Type B pancreatic cell (in vitro differentiated cells): Measurements from ENCODE around the gene PLCB1. TPM values are rescaled to one million over a fixed set of nuclear protein-coding genes. Genes with fewer than 3 reads are reported as not detected.

Experiments
- DNase-seq: peaks from one replicate; pipeline ENCODE4 v3.0.0; 2021; ENCODE audit warnings: mixed read lengths; ENCODE audit not compliant: unreplicated experiment; ENCODE audit errors: extremely low spot score
- H3K27ac Mint-ChIP-seq: 2 replicates; pipeline ENCODE4 v1.8.0; 2021; ENCODE audit warnings: mild to moderate bottlenecking, mixed read lengths
- H3K27me3 Mint-ChIP-seq: 2 replicates; pipeline ENCODE4 v1.8.0; 2021; ENCODE audit warnings: mixed read lengths
- H3K36me3 Mint-ChIP-seq: 2 replicates; pipeline ENCODE4 v1.8.0; 2021; ENCODE audit warnings: mixed read lengths
- H3K4me1 Mint-ChIP-seq: one replicate; pipeline ENCODE4 v1.8.0; 2021; ENCODE audit warnings: mixed read lengths; ENCODE audit not compliant: unreplicated experiment
- H3K4me3 Mint-ChIP-seq: 2 replicates; pipeline ENCODE4 v1.8.0; 2021; ENCODE audit warnings: mild to moderate bottlenecking, mixed read lengths
- H3K9me3 Mint-ChIP-seq: 2 replicates; pipeline ENCODE4 v1.8.0; 2021; ENCODE audit warnings: mixed read lengths
- total RNA-seq: library from RNA; stranded (reverse); gene quantifications from 2 replicates; pipeline ENCODE4 v1.2.1, GENCODE V29; 2021; ENCODE audit warnings: low replicate concordance
- TF ChIP-seq, protein P1 (sequence below): fragments of 200-600 bp; sonication (generic); conservative IDR thresholded peaks from 2 replicates; pipeline ENCODE4 v1.5.0; 2021; ENCODE audit warnings: antibody characterized with exemption, mild to moderate bottlenecking

Gene PLCB1
- total RNA-seq, 1 donor from 2014 or later, result 17.9 TPM

DNA sequence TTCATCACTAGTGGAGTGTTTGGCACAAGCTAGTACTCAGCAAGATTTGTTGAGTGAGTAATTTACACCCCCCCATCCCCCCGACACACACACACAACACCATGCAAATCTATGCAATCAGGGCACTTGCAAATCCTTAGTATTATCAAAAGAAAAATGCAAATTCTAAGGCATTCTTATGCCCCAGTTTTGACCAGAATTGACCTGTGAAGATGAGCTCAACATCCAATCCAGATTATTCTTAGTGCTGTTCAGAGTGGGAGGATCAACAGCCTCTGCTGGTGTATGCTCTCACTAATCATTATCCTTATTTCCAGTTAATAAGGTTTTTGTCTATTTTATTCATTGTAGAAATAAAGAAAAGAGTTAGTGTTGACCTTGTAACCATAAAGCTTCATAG, 185.4 kb downstream of the PLCB1 start:
- no peaks in the 10 kb centered on the region for H3K9me3 Mint-ChIP-seq

DNA sequence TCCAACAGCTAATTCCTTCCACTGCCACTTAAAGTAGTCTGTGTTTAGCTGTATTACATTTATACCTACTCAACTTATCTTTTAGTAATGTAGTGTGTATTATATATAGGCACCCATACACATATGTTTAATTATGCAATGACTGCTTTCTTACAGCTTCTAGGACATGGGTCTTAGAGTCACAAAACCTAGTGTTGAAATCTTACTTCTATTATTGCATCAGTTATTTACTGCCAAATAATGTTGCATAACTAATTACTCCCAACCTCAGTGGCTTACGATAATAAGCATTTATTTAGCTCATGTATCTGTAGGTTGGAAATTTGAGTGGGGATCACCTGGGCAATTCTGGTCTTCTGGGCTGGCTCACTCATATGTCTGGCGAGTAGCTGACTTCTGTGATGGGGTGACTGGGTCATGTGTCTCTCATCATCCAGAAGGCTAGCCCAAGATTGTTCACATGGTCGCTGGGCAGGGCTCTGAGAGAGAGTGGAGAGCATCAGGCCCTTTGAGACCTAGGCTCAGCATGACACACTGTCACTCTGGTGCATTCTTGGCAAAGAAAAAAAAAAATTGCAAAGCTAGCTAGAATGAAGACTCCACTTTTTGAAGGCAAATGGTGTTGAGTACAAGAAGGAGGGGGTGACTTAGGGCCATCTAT, 187.0 kb downstream of the PLCB1 start:
- no peaks in the 10 kb centered on the region for H3K9me3 Mint-ChIP-seq
- H3K27ac Mint-ChIP-seq, result no peak overlapping the region
- H3K4me3 Mint-ChIP-seq, result no peak overlapping the region
- H3K27me3 Mint-ChIP-seq, result no peaks in the 10 kb centered on the region
- DNase-seq, result no peak
- no peaks in the 10 kb centered on the region for H3K36me3 Mint-ChIP-seq
- TF ChIP-seq, protein P1, sequence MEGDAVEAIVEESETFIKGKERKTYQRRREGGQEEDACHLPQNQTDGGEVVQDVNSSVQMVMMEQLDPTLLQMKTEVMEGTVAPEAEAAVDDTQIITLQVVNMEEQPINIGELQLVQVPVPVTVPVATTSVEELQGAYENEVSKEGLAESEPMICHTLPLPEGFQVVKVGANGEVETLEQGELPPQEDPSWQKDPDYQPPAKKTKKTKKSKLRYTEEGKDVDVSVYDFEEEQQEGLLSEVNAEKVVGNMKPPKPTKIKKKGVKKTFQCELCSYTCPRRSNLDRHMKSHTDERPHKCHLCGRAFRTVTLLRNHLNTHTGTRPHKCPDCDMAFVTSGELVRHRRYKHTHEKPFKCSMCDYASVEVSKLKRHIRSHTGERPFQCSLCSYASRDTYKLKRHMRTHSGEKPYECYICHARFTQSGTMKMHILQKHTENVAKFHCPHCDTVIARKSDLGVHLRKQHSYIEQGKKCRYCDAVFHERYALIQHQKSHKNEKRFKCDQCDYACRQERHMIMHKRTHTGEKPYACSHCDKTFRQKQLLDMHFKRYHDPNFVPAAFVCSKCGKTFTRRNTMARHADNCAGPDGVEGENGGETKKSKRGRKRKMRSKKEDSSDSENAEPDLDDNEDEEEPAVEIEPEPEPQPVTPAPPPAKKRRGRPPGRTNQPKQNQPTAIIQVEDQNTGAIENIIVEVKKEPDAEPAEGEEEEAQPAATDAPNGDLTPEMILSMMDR, result no peak
- peaks cover 12% of the 10 kb centered on the region for H3K4me1 Mint-ChIP-seq

More for the DNA sequence above, 185.4 kb downstream of the PLCB1 start:
- TF ChIP-seq, protein P1, result no peak
- no peak overlapping the region for H3K27ac Mint-ChIP-seq
- H3K27me3 Mint-ChIP-seq, result no peaks in the 10 kb centered on the region
- H3K4me3 Mint-ChIP-seq, result no peak overlapping the region
- H3K4me1 Mint-ChIP-seq, result peaks cover 3% of the 10 kb centered on the region
- H3K36me3 Mint-ChIP-seq, result no peaks in the 10 kb centered on the region
- no peak for DNase-seq

DNA sequence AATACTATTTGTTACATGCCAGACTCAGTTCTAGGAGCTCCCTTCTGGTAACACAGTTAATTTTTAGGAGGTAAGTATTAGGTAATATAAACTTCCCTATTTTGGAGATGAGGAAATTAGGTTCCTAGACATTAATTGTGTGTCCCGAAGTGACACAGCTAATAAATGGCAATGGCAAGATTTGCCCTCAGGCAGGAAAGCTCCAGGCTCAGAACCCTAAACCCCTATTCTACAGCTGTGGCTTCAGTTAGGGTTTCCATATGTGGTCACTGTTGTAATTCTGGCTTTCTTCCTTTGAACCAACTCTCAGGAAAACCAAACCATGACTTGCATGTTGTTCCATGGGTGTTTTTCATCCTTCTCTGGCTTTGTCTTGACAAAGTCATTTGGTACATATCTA, 188.2 kb downstream of the PLCB1 start:
- Mint-ChIP-seq H3K9me3 (no peaks in the 10 kb centered on the region), H3K27ac (no peak overlapping the region), H3K27me3 (no peaks in the 10 kb centered on the region), H3K36me3 (no peaks in the 10 kb centered on the region), H3K4me1 (peaks cover 12% of the 10 kb centered on the region), H3K4me3 (no peak overlapping the region)
- TF ChIP-seq, protein P1, result no peak
- no peak for DNase-seq

DNA sequence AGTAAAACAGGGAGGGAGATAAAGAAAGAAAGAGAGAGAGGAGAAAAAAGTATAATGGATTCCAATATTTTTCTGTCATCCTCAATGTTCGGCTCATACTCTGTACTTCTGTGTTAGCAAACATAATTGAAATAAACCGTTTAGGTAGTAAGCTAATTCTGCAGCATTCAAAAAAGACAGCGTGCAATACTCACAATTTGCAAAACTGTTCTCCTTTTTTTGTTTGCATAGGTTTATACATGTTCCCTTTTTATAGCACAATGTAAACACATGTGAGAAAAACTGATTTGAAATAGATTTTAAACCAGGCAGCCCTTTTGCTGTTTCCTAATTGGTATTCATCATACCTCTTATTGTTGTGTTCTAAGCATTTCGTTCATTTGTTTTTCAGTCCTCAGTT, 188.9 kb downstream of the PLCB1 start:
- no peaks in the 10 kb centered on the region for H3K36me3 Mint-ChIP-seq
- TF ChIP-seq, protein P1, result no peak
- H3K9me3 Mint-ChIP-seq, result no peaks in the 10 kb centered on the region
- H3K27ac Mint-ChIP-seq, result no peak overlapping the region
- H3K27me3 Mint-ChIP-seq, result no peaks in the 10 kb centered on the region
- no peak overlapping the region for H3K4me3 Mint-ChIP-seq
- H3K4me1 Mint-ChIP-seq, result peaks cover 12% of the 10 kb centered on the region
- no peak for DNase-seq

DNA sequence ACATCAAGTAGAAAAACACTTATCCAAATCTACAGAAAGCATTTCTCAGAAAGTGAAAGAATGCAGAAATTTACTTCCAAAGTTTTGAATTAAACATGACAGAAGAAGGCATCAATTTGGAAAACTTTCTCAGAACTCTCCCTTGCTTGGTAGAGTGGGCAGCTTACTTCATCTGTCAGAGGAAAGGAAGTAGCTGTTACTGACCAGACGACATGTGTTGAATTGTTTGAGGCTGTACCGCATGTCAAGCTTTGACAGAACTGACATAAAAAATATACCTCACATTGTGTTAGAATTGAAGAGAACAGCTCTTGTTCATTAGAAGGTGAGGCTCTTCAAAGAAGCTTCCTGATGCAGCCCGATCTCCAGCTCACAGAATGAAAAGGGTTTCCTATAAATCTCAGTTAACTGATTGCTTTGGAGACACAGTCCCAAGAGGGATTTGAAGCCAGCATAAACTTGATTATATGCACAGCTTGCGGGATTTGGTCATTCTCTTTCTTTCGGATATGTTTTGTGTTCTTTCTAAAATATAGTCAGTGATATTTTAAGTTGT, 190.7 kb downstream of the PLCB1 start:
- Mint-ChIP-seq H3K4me1 (peaks cover 12% of the 10 kb centered on the region), H3K36me3 (no peaks in the 10 kb centered on the region), H3K27ac (no peak overlapping the region), H3K9me3 (no peaks in the 10 kb centered on the region), H3K4me3 (no peak overlapping the region), H3K27me3 (no peaks in the 10 kb centered on the region)
- no peak for DNase-seq
- TF ChIP-seq, protein P1, result no peak
